Muscle layer of colon (tissue), 2 donors: ENCODE data around the gene MYO1C.

Source experiments
- H3K27ac ChIP-seq: one replicate; pipeline ENCODE4 v1.7.0; 2013; ENCODE audit warnings: low read depth, mild to moderate bottlenecking, low read length, moderate library complexity
- H3K27me3 ChIP-seq, 2 donors: one replicate each; pipeline ENCODE4 v1.7.0; 2013; ENCODE audit warnings: low read length in 2 of 2, mild to moderate bottlenecking in 2 of 2; ENCODE audit not compliant: insufficient read depth in 2 of 2, control insufficient read depth in 1 of 2
- H3K36me3 ChIP-seq: one replicate; pipeline ENCODE4 v1.7.0; 2013; ENCODE audit warnings: mild to moderate bottlenecking, low read length; ENCODE audit not compliant: insufficient read depth
- H3K4me1 ChIP-seq: one replicate; pipeline ENCODE4 v1.7.0; 2013; ENCODE audit warnings: mild to moderate bottlenecking, low read length; ENCODE audit not compliant: insufficient read depth
- H3K4me3 ChIP-seq, 2 donors: one replicate each; pipeline ENCODE4 v1.7.0; 2013; ENCODE audit warnings: low read length in 2 of 2, low read depth in 1 of 2, mild to moderate bottlenecking in 1 of 2, moderate library complexity in 1 of 2
- H3K9ac ChIP-seq: one replicate; pipeline ENCODE4 v1.7.0; 2013; ENCODE audit warnings: low read length
- H3K9me3 ChIP-seq: one replicate; pipeline ENCODE4 v1.7.0; 2013; ENCODE audit warnings: mild to moderate bottlenecking, low read length
- donor health status: abdominal sarcoma.
- donor health status: Adenocarcinoma of cecum.

The MYO1C gene

GRCh38 chr17:1480747-1481465, 11.6 kb downstream of the MYO1C start:
- Histone ChIP-seq H3K9me3 (no peaks in the 10 kb centered on the region), H3K36me3 (peaks cover 60% of the 10 kb centered on the region), H3K9ac (no peak overlapping the region), H3K27ac (no peak overlapping the region), H3K4me3 (no peak overlapping the region), H3K27me3 (no peaks in the 10 kb centered on the region), H3K4me1 (peaks cover 24% of the 10 kb centered on the region)

GRCh38 chr17:1478418-1478817, 14.1 kb downstream of the MYO1C start:
- no peaks in the 10 kb centered on the region for H3K27me3 ChIP-seq
- H3K4me3 ChIP-seq: no peak overlapping the region
- H3K9me3 ChIP-seq: no peaks in the 10 kb centered on the region
- peaks cover 17% of the 10 kb centered on the region for H3K4me1 ChIP-seq
- H3K36me3 ChIP-seq: peaks cover 61% of the 10 kb centered on the region
- H3K27ac ChIP-seq: no peak overlapping the region
- H3K9ac ChIP-seq: no peak overlapping the region

- no peaks in the 10 kb centered on the region for H3K27me3 ChIP-seq
- H3K36me3 ChIP-seq: peaks cover 60% of the 10 kb centered on the region
- H3K9ac ChIP-seq: no peak overlapping the region
- H3K4me1 ChIP-seq: no peaks in the 10 kb centered on the region
- H3K4me3 ChIP-seq: no peak overlapping the region
- no peaks in the 10 kb centered on the region for H3K9me3 ChIP-seq
- no peak overlapping the region for H3K27ac ChIP-seq
These were observed 17.1 kb downstream of the MYO1C start for GRCh38 chr17:1475321-1475854.

GRCh38 chr17:1474402-1475189, 17.9 kb downstream of the MYO1C start:
- Histone ChIP-seq H3K27ac (no peak overlapping the region), H3K27me3 (no peaks in the 10 kb centered on the region), H3K9ac (no peak overlapping the region), H3K4me1 (no peaks in the 10 kb centered on the region), H3K9me3 (no peaks in the 10 kb centered on the region), H3K4me3 (no peak overlapping the region), H3K36me3 (peaks cover 55% of the 10 kb centered on the region)

GRCh38 chr17:1473841-1474240, 18.6 kb downstream of the MYO1C start:
- Histone ChIP-seq H3K4me3 (no peak overlapping the region), H3K27ac (no peak overlapping the region), H3K9me3 (no peaks in the 10 kb centered on the region), H3K27me3 (no peaks in the 10 kb centered on the region), H3K36me3 (peaks cover 60% of the 10 kb centered on the region), H3K4me1 (peaks cover 2% of the 10 kb centered on the region), H3K9ac (no peak overlapping the region)

GRCh38 chr17:1473170-1473569, 19.3 kb downstream of the MYO1C start:
- Histone ChIP-seq H3K36me3 (peaks cover 60% of the 10 kb centered on the region), H3K4me1 (peaks cover 5% of the 10 kb centered on the region), H3K27me3 (no peaks in the 10 kb centered on the region), H3K9me3 (no peaks in the 10 kb centered on the region), H3K4me3 (no peak overlapping the region), H3K27ac (no peak overlapping the region), H3K9ac (no peak overlapping the region)

- Histone ChIP-seq H3K36me3 (peaks cover 56% of the 10 kb centered on the region), H3K4me1 (peaks cover 5% of the 10 kb centered on the region), H3K9ac (no peak overlapping the region), H3K27me3 (no peaks in the 10 kb centered on the region), H3K4me3 (no peak overlapping the region), H3K9me3 (no peaks in the 10 kb centered on the region), H3K27ac (no peak overlapping the region)
These were observed 20.3 kb downstream of the MYO1C start for GRCh38 chr17:1471911-1472821.

GRCh38 chr17:1471490-1471889, 21.0 kb downstream of the MYO1C start:
- H3K36me3 ChIP-seq: peaks cover 57% of the 10 kb centered on the region
- no peaks in the 10 kb centered on the region for H3K9me3 ChIP-seq
- H3K27ac ChIP-seq: no peak overlapping the region
- peaks cover 5% of the 10 kb centered on the region for H3K4me1 ChIP-seq
- H3K27me3 ChIP-seq: no peaks in the 10 kb centered on the region
- no peak overlapping the region for H3K4me3 ChIP-seq
- H3K9ac ChIP-seq: no peak overlapping the region

GRCh38 chr17:1470755-1471462, 21.6 kb downstream of the MYO1C start:
- no peaks in the 10 kb centered on the region for H3K27me3 ChIP-seq
- H3K4me3 ChIP-seq: no peak overlapping the region
- peaks cover 56% of the 10 kb centered on the region for H3K36me3 ChIP-seq
- H3K27ac ChIP-seq: no peak overlapping the region
- peaks cover 5% of the 10 kb centered on the region for H3K4me1 ChIP-seq
- no peaks in the 10 kb centered on the region for H3K9me3 ChIP-seq
- H3K9ac ChIP-seq: no peak overlapping the region

- no peak overlapping the region for H3K9ac ChIP-seq
- H3K27ac ChIP-seq: no peak overlapping the region
- no peak overlapping the region for H3K4me3 ChIP-seq
- peaks cover 5% of the 10 kb centered on the region for H3K4me1 ChIP-seq
- no peaks in the 10 kb centered on the region for H3K27me3 ChIP-seq
- peaks cover 55% of the 10 kb centered on the region for H3K36me3 ChIP-seq
- no peaks in the 10 kb centered on the region for H3K9me3 ChIP-seq
These were observed 22.3 kb downstream of the MYO1C start for GRCh38 chr17:1470071-1470754.
